ENCODE data around the gene ELN.

The ELN gene

DNA sequence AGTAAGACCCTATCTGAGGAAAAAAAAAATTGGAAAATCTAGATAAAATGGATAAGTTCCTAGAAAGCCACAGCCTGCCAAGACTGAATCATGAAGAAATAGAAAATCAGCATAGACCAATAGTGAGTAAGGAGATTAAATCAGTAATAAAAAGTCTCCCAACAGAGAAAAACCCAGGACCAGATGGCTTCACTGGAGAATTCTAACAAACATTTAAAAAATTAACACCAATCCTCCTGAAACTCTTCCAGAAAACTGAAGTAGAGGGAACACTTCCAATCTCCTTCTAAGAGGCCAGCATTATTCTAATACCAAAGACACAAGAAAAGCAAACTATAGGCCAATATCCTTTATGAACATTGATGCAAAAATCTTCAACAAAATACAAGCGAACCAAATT lies 46.8 kb downstream of the ELN start:
- no peaks in the 10 kb centered on the region for H3K4me1 ChIP-seq (ENCODE audit: control insufficient read depth in 2 of 2, insufficient read depth in 2 of 2, low read length in 2 of 2)
- H3K36me3 ChIP-seq (ENCODE audit: control insufficient read depth in 2 of 2, insufficient read depth in 2 of 2, low read length in 2 of 2), result no peaks in the 10 kb centered on the region
- no peak overlapping the region for H3K9ac ChIP-seq (ENCODE audit: low read depth in 1 of 2, low read length in 2 of 2)
- H3K4me3 ChIP-seq (ENCODE audit: low read length in 2 of 2), result no peak overlapping the region
- no peaks in the 10 kb centered on the region for H3K9me3 ChIP-seq (ENCODE audit: control insufficient read depth in 2 of 2, low read length in 2 of 2)
- H3K27ac ChIP-seq (ENCODE audit: low read depth in 2 of 2, low read length in 2 of 2), result no peak overlapping the region
- no peaks in the 10 kb centered on the region for H3K27me3 ChIP-seq (ENCODE audit: control insufficient read depth in 2 of 2, insufficient read depth in 2 of 2, low read length in 2 of 2)

DNA sequence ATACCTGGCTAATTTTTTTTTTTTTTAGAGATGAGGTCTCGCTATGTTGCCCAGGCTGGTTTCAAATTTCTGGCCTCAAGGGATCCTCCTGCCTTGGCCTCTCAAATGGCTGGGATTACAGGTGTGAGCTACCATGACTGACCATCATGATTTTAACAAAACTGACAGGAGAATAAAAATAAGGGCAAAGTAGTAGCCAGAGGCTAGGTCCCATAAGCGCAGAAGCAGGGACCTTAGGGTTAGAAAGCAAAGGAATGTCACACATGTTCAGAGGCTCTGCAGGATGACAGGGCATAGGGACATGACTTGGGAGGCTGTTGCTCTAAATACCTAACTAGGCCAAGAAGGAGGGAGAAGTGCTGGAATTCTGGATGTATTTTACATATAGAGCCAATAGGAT lies 50.5 kb downstream of the ELN start:
- peaks cover 3 to 5% of the 10 kb centered on the region in 2 donors for H3K4me1 ChIP-seq (ENCODE audit: control insufficient read depth in 2 of 2, insufficient read depth in 2 of 2, low read length in 2 of 2)
- H3K27ac ChIP-seq (ENCODE audit: low read depth in 2 of 2, low read length in 2 of 2), result no peak overlapping the region
- H3K36me3 ChIP-seq (ENCODE audit: control insufficient read depth in 2 of 2, insufficient read depth in 2 of 2, low read length in 2 of 2), result no peaks in the 10 kb centered on the region
- H3K9ac ChIP-seq (ENCODE audit: low read depth in 1 of 2, low read length in 2 of 2), result no peak overlapping the region
- no peak overlapping the region for H3K4me3 ChIP-seq (ENCODE audit: low read length in 2 of 2)
- no peaks in the 10 kb centered on the region for H3K9me3 ChIP-seq (ENCODE audit: control insufficient read depth in 2 of 2, low read length in 2 of 2)
- H3K27me3 ChIP-seq (ENCODE audit: control insufficient read depth in 2 of 2, insufficient read depth in 2 of 2, low read length in 2 of 2), result no peaks in the 10 kb centered on the region

DNA sequence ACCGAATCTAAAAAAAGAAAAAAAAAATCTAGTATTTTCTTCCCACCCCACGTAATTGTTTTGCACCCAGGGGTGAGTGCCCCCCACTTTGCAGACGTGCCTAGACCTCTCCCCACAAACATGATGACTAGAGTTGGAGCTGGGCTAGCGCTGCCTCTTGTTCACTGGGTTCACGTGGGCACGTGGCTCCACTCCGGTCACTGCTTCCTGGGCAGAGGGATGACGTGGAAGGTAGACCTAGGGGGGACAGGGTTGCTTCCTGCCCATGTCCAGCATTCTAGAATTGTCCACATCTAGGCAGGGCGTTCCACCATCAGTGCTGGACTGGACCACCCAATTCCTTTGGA lies 54.8 kb downstream of the ELN start:
- no peaks in the 10 kb centered on the region for H3K9me3 ChIP-seq (ENCODE audit: control insufficient read depth in 2 of 2, low read length in 2 of 2)
- peak overlapping the region in 1 of 2 donors; percentile 9 for H3K27ac ChIP-seq (ENCODE audit: low read depth in 2 of 2, low read length in 2 of 2)
- H3K27me3 ChIP-seq (ENCODE audit: control insufficient read depth in 2 of 2, insufficient read depth in 2 of 2, low read length in 2 of 2), result no peaks in the 10 kb centered on the region
- peaks cover 9 to 15% of the 10 kb centered on the region in 2 donors for H3K4me1 ChIP-seq (ENCODE audit: control insufficient read depth in 2 of 2, insufficient read depth in 2 of 2, low read length in 2 of 2)
- H3K36me3 ChIP-seq (ENCODE audit: control insufficient read depth in 2 of 2, insufficient read depth in 2 of 2, low read length in 2 of 2), result no peaks in the 10 kb centered on the region
- no peak overlapping the region for H3K4me3 ChIP-seq (ENCODE audit: low read length in 2 of 2)
- H3K9ac ChIP-seq (ENCODE audit: low read depth in 1 of 2, low read length in 2 of 2), result no peak overlapping the region

DNA sequence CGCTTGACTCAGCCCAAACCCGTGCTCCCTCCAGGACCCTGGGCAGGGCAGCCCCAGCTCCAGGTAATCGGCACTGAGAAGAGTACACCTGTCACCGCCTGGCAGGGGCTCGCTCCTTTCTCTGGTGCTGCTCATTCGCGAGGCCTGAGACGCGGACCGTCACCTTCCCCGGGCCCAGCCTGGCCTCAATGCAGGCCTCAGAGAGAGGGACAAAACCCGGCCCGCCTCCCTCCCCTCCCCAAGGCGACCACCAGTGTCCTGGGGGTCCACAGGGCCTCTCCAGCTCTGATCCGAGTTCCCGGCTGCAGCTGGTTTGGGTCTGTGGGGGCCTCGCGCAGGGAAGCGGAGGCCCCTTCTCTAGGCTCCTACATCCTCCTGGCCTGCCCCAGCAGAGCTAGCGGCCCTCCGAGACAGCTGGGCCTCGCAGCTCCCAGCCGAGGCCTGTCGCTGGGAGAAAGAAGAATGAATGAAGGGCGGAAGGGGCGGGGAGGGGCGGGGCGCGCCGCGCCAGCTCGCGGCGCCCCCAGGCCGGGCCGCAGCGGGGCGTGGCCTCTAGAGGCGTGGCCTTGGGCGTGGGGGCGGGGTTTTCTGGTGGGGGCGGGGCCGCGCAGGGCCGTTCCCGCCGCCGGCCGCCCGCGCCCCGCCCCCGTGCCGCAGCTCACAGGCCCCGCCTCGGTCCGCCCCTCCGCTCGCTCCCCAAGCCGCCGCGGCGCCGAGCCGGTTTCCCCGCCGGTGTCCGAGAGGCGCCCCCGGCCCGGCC lies 55.3 kb downstream of the ELN start, which contains the start of gene LIMK1:
TSS of gene LIMK1 (plus strand) at position 688 of the 760 bp plus-strand sequence. CDS start 187 bp downstream, outside the sequence.
- Histone ChIP-seq H3K36me3 (ENCODE audit: control insufficient read depth in 2 of 2, insufficient read depth in 2 of 2, low read length in 2 of 2) (peaks cover 0 to 3% of the 10 kb centered on the region in 2 donors), H3K27me3 (ENCODE audit: control insufficient read depth in 2 of 2, insufficient read depth in 2 of 2, low read length in 2 of 2) (no peaks in the 10 kb centered on the region), H3K4me1 (ENCODE audit: control insufficient read depth in 2 of 2, insufficient read depth in 2 of 2, low read length in 2 of 2) (peaks cover 9 to 15% of the 10 kb centered on the region in 2 donors), H3K4me3 (ENCODE audit: low read length in 2 of 2) (peak within 1 kb of the TSS; percentile 57), H3K27ac (ENCODE audit: low read depth in 2 of 2, low read length in 2 of 2) (peak within 1 kb of the TSS in 1 of 2 donors; percentile 9), H3K9me3 (ENCODE audit: control insufficient read depth in 2 of 2, low read length in 2 of 2) (no peaks in the 10 kb centered on the region), H3K9ac (ENCODE audit: low read depth in 1 of 2, low read length in 2 of 2) (peak within 1 kb of the TSS; percentile 56 to 65)

DNA sequence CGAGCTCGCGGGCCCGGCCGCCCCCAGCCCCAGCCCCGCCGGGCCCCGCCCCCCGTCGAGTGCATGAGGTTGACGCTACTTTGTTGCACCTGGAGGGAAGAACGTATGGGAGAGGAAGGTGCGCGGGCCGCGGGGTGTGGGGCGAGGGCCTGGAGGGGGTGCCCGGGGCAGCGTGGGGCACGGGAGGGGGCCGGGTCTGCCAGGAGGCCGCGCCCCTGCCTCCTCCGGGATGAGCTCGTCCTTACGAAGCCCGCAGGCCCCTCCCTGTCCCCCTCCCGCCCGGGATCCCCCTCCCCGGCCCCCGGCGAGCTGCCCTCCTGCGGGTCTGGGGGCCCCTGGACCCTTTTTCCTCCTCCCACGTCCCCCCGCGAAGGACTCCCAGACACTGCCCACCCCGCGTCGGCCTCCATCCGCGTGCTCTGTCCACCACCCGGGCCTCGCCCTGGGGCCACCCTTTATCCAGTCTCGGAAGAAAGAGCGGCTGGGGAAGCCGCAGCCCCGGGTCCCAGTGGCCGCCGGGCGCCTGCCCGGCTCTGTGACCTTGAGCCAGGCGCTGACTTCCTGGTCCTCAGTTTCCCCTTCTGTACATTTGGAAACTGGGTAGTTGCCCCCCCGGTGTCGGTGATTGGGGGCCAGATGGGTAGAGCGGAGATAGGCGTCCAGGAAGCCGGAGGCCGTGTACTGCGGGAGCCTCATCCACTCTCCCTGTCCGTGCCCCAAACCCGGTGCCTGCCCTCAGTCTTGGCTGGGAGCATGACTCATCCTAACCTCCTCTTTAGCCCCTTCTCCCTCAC lies 56.2 kb downstream of the ELN start:
- peak overlapping the region; percentile 56 to 65 for H3K9ac ChIP-seq (ENCODE audit: low read depth in 1 of 2, low read length in 2 of 2)
- H3K27ac ChIP-seq (ENCODE audit: low read depth in 2 of 2, low read length in 2 of 2), result no peak overlapping the region
- H3K4me1 ChIP-seq (ENCODE audit: control insufficient read depth in 2 of 2, insufficient read depth in 2 of 2, low read length in 2 of 2), result peaks cover 9 to 15% of the 10 kb centered on the region in 2 donors
- H3K9me3 ChIP-seq (ENCODE audit: control insufficient read depth in 2 of 2, low read length in 2 of 2), result no peaks in the 10 kb centered on the region
- H3K4me3 ChIP-seq (ENCODE audit: low read length in 2 of 2), result peak overlapping the region; percentile 57
- peaks cover 0 to 3% of the 10 kb centered on the region in 2 donors for H3K36me3 ChIP-seq (ENCODE audit: control insufficient read depth in 2 of 2, insufficient read depth in 2 of 2, low read length in 2 of 2)
- H3K27me3 ChIP-seq (ENCODE audit: control insufficient read depth in 2 of 2, insufficient read depth in 2 of 2, low read length in 2 of 2), result no peaks in the 10 kb centered on the region

DNA sequence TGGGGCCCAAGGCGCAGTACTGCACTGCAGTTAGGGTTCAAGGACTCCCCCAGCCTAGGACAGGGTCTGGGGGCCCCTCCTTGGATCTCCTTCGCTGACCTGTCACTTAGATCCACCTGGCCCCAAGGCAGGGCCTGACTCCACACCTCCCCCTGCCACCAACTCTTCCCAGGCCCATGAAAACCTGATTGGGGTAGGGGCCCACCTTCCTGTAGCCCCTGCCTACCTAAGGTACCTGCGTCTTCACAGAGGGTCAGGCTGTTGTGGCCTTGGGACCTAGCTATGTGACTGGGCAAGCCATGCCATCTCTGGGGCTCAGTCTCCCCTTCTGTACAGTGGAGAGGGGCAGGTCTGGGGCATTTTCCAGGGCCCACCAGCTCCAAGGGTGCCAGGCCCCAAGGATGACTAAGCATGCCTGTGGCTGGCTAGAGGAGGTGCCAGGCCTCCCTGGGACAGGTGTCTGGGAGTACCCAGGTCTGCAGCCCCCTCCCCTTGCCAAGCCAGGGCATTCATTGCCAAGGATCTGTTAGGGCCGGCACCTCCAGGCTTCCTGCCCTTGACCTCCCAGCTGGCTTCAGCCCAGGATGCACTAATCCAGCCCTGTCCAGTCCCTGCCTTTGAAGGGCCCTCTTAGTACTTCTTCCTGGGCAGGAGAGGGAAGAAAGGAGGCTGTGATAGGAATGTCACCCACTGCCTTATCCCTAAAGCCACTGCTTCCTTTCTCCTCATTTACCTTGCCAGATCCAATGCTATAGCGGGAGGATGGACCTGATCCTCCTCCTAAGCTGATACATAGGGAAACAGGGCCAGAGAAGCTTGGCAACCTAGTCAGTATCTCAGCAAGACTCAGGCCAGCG lies 57.0 kb downstream of the ELN start:
- Histone ChIP-seq H3K9ac (ENCODE audit: low read depth in 1 of 2, low read length in 2 of 2) (peak overlapping the region; percentile 56 to 65), H3K9me3 (ENCODE audit: control insufficient read depth in 2 of 2, low read length in 2 of 2) (no peaks in the 10 kb centered on the region), H3K36me3 (ENCODE audit: control insufficient read depth in 2 of 2, insufficient read depth in 2 of 2, low read length in 2 of 2) (peaks cover 0 to 3% of the 10 kb centered on the region in 2 donors), H3K4me3 (ENCODE audit: low read length in 2 of 2) (peak overlapping the region; percentile 57), H3K27me3 (ENCODE audit: control insufficient read depth in 2 of 2, insufficient read depth in 2 of 2, low read length in 2 of 2) (no peaks in the 10 kb centered on the region), H3K4me1 (ENCODE audit: control insufficient read depth in 2 of 2, insufficient read depth in 2 of 2, low read length in 2 of 2) (peaks cover 9 to 15% of the 10 kb centered on the region in 2 donors), H3K27ac (ENCODE audit: low read depth in 2 of 2, low read length in 2 of 2) (no peak overlapping the region)

DNA sequence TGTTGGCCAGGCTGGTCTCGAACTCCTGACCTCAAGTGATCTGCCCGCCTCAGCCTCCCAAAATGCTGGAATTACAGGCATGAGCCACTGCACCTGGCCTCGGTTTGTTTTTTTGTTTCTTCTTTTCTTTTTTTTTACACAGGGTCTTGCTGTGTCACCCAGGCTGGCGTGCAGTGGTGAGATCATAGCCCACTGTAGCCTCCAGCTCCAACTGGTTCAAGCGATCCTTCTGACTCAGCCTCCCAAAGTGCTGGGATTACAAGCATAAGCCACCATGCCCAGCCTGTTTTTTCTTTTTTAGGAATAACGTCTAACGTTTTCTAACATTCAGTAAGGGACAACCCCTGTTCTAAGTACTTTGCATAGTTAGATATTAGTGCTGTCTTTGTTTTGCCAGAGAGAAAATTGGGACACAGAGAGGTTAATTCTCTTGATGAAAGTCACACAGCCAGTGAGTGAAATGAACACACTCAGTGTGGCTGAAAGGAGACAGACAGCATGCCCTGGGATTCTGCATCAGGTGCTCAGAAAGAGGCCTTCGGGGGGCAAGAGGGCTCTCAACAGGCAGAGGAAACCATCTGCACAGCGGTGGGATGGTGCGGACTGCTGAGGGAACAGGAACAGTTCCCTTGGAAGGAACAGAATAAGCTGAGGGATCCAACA lies 59.9 kb downstream of the ELN start:
- H3K27ac ChIP-seq (ENCODE audit: low read depth in 2 of 2, low read length in 2 of 2), result no peak overlapping the region
- H3K9me3 ChIP-seq (ENCODE audit: control insufficient read depth in 2 of 2, low read length in 2 of 2), result no peaks in the 10 kb centered on the region
- peaks cover 13 to 20% of the 10 kb centered on the region in 2 donors for H3K4me1 ChIP-seq (ENCODE audit: control insufficient read depth in 2 of 2, insufficient read depth in 2 of 2, low read length in 2 of 2)
- H3K36me3 ChIP-seq (ENCODE audit: control insufficient read depth in 2 of 2, insufficient read depth in 2 of 2, low read length in 2 of 2), result peaks cover 0 to 3% of the 10 kb centered on the region in 2 donors
- no peaks in the 10 kb centered on the region for H3K27me3 ChIP-seq (ENCODE audit: control insufficient read depth in 2 of 2, insufficient read depth in 2 of 2, low read length in 2 of 2)
- H3K4me3 ChIP-seq (ENCODE audit: low read length in 2 of 2), result no peak overlapping the region
- no peak overlapping the region for H3K9ac ChIP-seq (ENCODE audit: low read depth in 1 of 2, low read length in 2 of 2)

DNA sequence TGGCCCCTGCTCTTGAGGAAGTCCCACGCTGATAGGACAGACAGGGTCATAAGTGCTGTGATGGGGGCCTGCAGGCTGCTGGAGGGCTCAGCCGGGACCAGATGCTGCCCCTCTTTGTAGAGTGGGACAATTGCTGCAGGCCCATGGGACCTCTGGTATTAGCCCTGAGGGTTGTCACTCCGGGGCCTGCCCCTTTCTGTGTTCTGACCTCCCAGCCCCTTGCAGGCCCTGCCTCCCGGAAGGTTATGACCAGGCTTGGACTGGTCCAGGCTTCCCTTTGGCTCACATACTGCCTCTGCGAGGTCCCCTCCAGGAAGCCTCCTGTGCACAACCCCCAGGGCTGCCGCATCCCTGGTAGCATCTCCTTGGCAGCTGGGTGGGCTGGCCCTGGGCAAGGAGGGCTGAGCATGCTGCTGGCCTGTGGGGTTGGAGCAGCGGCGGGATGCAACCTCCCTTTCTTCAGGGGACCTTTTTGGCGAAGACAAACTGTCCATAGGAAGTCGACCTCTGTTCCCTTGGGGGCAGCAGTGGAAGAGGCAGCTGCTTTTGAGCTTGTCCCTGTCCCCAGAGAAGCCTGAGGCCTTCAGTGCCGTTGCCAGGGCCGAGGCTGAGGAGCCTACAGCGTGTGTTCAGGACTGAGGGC lies 64.5 kb downstream of the ELN start:
- Histone ChIP-seq H3K9me3 (ENCODE audit: control insufficient read depth in 2 of 2, low read length in 2 of 2) (no peaks in the 10 kb centered on the region), H3K4me1 (ENCODE audit: control insufficient read depth in 2 of 2, insufficient read depth in 2 of 2, low read length in 2 of 2) (peaks cover 6 to 13% of the 10 kb centered on the region in 2 donors), H3K4me3 (ENCODE audit: low read length in 2 of 2) (no peak overlapping the region), H3K36me3 (ENCODE audit: control insufficient read depth in 2 of 2, insufficient read depth in 2 of 2, low read length in 2 of 2) (peaks cover 0 to 3% of the 10 kb centered on the region in 2 donors), H3K27me3 (ENCODE audit: control insufficient read depth in 2 of 2, insufficient read depth in 2 of 2, low read length in 2 of 2) (no peaks in the 10 kb centered on the region), H3K27ac (ENCODE audit: low read depth in 2 of 2, low read length in 2 of 2) (peak overlapping the region; percentile 46 to 80), H3K9ac (ENCODE audit: low read depth in 1 of 2, low read length in 2 of 2) (peak overlapping the region in 1 of 2 donors; percentile 32)

DNA sequence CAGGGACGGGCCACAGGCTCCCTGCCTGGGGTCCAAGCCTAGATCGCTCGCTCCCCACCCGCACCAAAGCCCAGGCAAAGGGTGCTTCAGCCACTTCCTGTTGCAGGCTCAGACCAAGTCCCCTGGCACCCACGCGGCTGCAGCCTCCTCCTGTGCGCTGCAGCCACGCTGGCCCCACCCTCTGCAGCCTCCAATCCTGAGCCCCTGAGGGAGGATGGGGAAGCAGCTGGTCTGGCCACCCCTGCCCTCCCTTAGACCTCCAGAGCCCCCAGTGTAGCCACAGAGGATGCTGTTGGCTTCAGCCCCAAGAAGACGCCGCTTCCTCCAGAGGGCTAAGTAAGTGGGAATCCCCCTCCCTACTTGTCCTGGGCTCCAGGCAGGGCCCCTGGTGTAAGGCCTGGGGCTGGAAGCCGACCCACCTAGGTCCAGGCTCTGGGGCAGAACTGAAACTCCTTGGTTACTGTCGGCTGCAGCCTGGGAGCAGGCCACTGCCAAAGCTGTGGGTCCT lies 65.0 kb downstream of the ELN start:
- H3K9me3 ChIP-seq (ENCODE audit: control insufficient read depth in 2 of 2, low read length in 2 of 2), result no peaks in the 10 kb centered on the region
- peaks cover 0 to 3% of the 10 kb centered on the region in 2 donors for H3K36me3 ChIP-seq (ENCODE audit: control insufficient read depth in 2 of 2, insufficient read depth in 2 of 2, low read length in 2 of 2)
- peak overlapping the region; percentile 74 to 80 for H3K27ac ChIP-seq (ENCODE audit: low read depth in 2 of 2, low read length in 2 of 2)
- no peaks in the 10 kb centered on the region for H3K27me3 ChIP-seq (ENCODE audit: control insufficient read depth in 2 of 2, insufficient read depth in 2 of 2, low read length in 2 of 2)
- peaks cover 6 to 13% of the 10 kb centered on the region in 2 donors for H3K4me1 ChIP-seq (ENCODE audit: control insufficient read depth in 2 of 2, insufficient read depth in 2 of 2, low read length in 2 of 2)
- H3K9ac ChIP-seq (ENCODE audit: low read depth in 1 of 2, low read length in 2 of 2), result peak overlapping the region; percentile 31 to 32
- H3K4me3 ChIP-seq (ENCODE audit: low read length in 2 of 2), result peak overlapping the region in 1 of 2 donors; percentile 54
